ENCODE measurements around the gene PITHD1.

GRCh38 chr1:23801876-23802275 lies 23.7 kb downstream of the PITHD1 start:
- TF ChIP-seq POLR2AphosphoS5 (IDR thresholded peaks at IDR 0.05) (no peak), CTCF (IDR thresholded peaks at IDR 0.05) (no peak)
